GM19452 (cell line): ENCODE results near the gene CNTNAP5.
"Not testable (repeated sequence)": the region's sequence is repeated elsewhere in the genome, so short reads cannot be mapped to it uniquely, and the experiment has no call there.

Experiments
- ATAC-seq: cut with Tn5 transposase; IDR thresholded peaks from one replicate; pipeline ENCODE4 v1.9.1; 2021; ENCODE audit not compliant: unreplicated experiment

The CNTNAP5 gene

GRCh38 chr2:124317628-124318027 is 292.5 kb downstream of the CNTNAP5 start:
- ATAC-seq, result no peak

- ATAC-seq, result no peak
These were observed 293.8 kb downstream of the CNTNAP5 start for GRCh38 chr2:124318913-124319312.

GRCh38 chr2:124319577-124319976 is 294.5 kb downstream of the CNTNAP5 start:
- ATAC-seq, result no peak

- ATAC-seq, result no peak
These were observed 295.1 kb downstream of the CNTNAP5 start for GRCh38 chr2:124320051-124320688.

GRCh38 chr2:124323321-124323720 is 298.2 kb downstream of the CNTNAP5 start:
- no peak for ATAC-seq

- ATAC-seq, result no peak
These were observed 300.8 kb downstream of the CNTNAP5 start for GRCh38 chr2:124325667-124326440.

- no peak for ATAC-seq
These were observed 302.2 kb downstream of the CNTNAP5 start for GRCh38 chr2:124327303-124327702.

GRCh38 chr2:124328397-124328796 is 303.3 kb downstream of the CNTNAP5 start:
- ATAC-seq, result no peak

GRCh38 chr2:124333784-124334183 is 308.7 kb downstream of the CNTNAP5 start:
- no peak for ATAC-seq

- no peak for ATAC-seq
These were observed 310.0 kb downstream of the CNTNAP5 start for GRCh38 chr2:124335058-124335457.

GRCh38 chr2:124339709-124340108 is 314.6 kb downstream of the CNTNAP5 start:
- ATAC-seq, result no peak

GRCh38 chr2:124343827-124344498 is 318.9 kb downstream of the CNTNAP5 start:
- ATAC-seq, result no peak

- ATAC-seq, result no peak
These were observed 322.1 kb downstream of the CNTNAP5 start for GRCh38 chr2:124347209-124347608.

- ATAC-seq, result no peak
These were observed 328.6 kb downstream of the CNTNAP5 start for GRCh38 chr2:124353656-124354055.

GRCh38 chr2:124354466-124354865 is 329.4 kb downstream of the CNTNAP5 start:
- no peak for ATAC-seq

GRCh38 chr2:124361966-124362365 is 336.9 kb downstream of the CNTNAP5 start:
- ATAC-seq, result not testable (repeated sequence)

- no peak for ATAC-seq
These were observed 344.1 kb downstream of the CNTNAP5 start for GRCh38 chr2:124369181-124369580.

- no peak for ATAC-seq
These were observed 355.2 kb downstream of the CNTNAP5 start for GRCh38 chr2:124380221-124380749.

GRCh38 chr2:124382067-124382618 is 357.1 kb downstream of the CNTNAP5 start:
- ATAC-seq, result no peak

- no peak for ATAC-seq
These were observed 370.9 kb downstream of the CNTNAP5 start for GRCh38 chr2:124395961-124396360.

GRCh38 chr2:124402274-124402673 is 377.2 kb downstream of the CNTNAP5 start:
- no peak for ATAC-seq
